HepG2 (cell line): ENCODE measurements around the gene DCDC2. TPM values are rescaled to one million over a fixed set of nuclear protein-coding genes. Genes with fewer than 3 reads are reported as not detected.

Experiments used
- ATAC-seq: fragments of 200-7000 bp; cut with Tn5 transposase; 3 replicates; pipeline ENCODE4 v1.9.1; 2020; ENCODE audit warnings: mild to moderate bottlenecking, moderate library complexity
- BruUV-seq: library from RNA; stranded (reverse); fragments of 400-500 nt; replicated peaks from 2 replicates; lab custom pipeline; 2021; lab: Mats Ljungman, UMichigan
- CTCF ChIA-PET: fragments of 300-600 bp; formaldehyde crosslinking; extraction: SDS; loops from one replicate; lab custom pipeline; 2021; ENCODE audit warnings: low total read pairs, inconsistent platforms, low intra/inter-chr PET ratio; lab: Yijun Ruan, JAX
- POLR2A ChIA-PET: fragments of 350-600 bp; sonication (Branson Sonifier 250); formaldehyde crosslinking; loops from one replicate; lab custom pipeline; 2020; ENCODE audit warnings: antibody characterized with exemption, inconsistent platforms; lab: Yijun Ruan, JAX
- DNase-seq: peaks from one replicate; pipeline ENCODE4 v3.0.0-alpha.2; 2015; ENCODE audit warnings: low spot score
- FAIRE-seq: peaks from 3 replicates; lab custom pipeline; 2011; peaks lifted over from hg19 to GRCh38; lab: Jason Lieb, UNC
- H2AFZ ChIP-seq: one replicate; pipeline ENCODE4 v1.6.1; 2011; ENCODE audit warnings: low read length, inconsistent platforms
- H3K27ac ChIP-seq: fragments of 300-600 bp; 3 replicates; pipeline ENCODE4 v1.8.0; 2011; ENCODE audit warnings: mixed run types, mild to moderate bottlenecking, mixed read lengths, low read length, inconsistent platforms; ENCODE audit not compliant: insufficient read depth; ENCODE audit errors: extremely low read length
- H3K27me3 ChIP-seq, 2 experiments: fragments of 200-600 bp in 1 of 2; 2 replicates in 1 of 2; 3 replicates in 1 of 2; pipeline versions ENCODE4 v1.6.0 to v1.8.0; 2011; ENCODE audit warnings: low read length in 2 of 2, mild to moderate bottlenecking in 2 of 2, moderate library complexity in 2 of 2, inconsistent platforms in 1 of 2; ENCODE audit not compliant: insufficient read depth in 2 of 2, control insufficient read depth in 1 of 2
- H3K36me3 ChIP-seq, 2 experiments: fragments of 200-600 bp in 1 of 2; replicated peaks in 1 of 2; 2 replicates in 1 of 2; 3 replicates in 1 of 2; pipeline versions ENCODE4 v1.5.1 to v1.8.0; 2011; ENCODE audit warnings: low read length in 2 of 2, inconsistent platforms in 1 of 2; ENCODE audit not compliant: insufficient read depth in 2 of 2, control insufficient read depth in 1 of 2
- H3K4me1 ChIP-seq: 2 replicates; pipeline ENCODE4 v1.5.1; 2012; ENCODE audit warnings: low read length, inconsistent platforms; ENCODE audit not compliant: insufficient read depth
- H3K4me2 ChIP-seq: 2 replicates; pipeline ENCODE4 v1.6.0; 2011; ENCODE audit warnings: low read depth, low read length, inconsistent platforms
- H3K4me3 ChIP-seq, 3 experiments: fragments of 200-600 bp in 1 of 3; sonication (generic), shearing (Covaris generic) in 1 of 3; replicated peaks in 1 of 3; 2 replicates each; pipeline ENCODE4 v1.5.1; 2011 to 2016; ENCODE audit warnings: low read length in 3 of 3, inconsistent platforms in 2 of 3, low read depth in 2 of 3, mild to moderate bottlenecking in 2 of 3, control low read depth in 1 of 3, mixed read lengths in 1 of 3; ENCODE audit not compliant: insufficient read depth in 1 of 3
- H3K79me2 ChIP-seq: one replicate; pipeline ENCODE4 v1.6.1; 2011; ENCODE audit warnings: low read length, inconsistent platforms; ENCODE audit not compliant: insufficient read depth
- H3K9ac ChIP-seq: 2 replicates; pipeline ENCODE4 v1.6.0; 2011; ENCODE audit warnings: mild to moderate bottlenecking, low read depth, low read length, inconsistent platforms; ENCODE audit not compliant: insufficient read depth
- H3K9me3 ChIP-seq: 2 replicates; pipeline ENCODE4 v1.5.1; 2012; ENCODE audit warnings: mild to moderate bottlenecking, low read length
- H4K20me1 ChIP-seq: 2 replicates; pipeline ENCODE4 v1.6.0; 2011; ENCODE audit warnings: inconsistent platforms, mild to moderate bottlenecking, low read length, moderate library complexity; ENCODE audit not compliant: insufficient read depth
- GPBP1L1 ChIP-seq: sonication (generic); formaldehyde crosslinking; IDR thresholded peaks from 2 replicates; pipeline ENCODE4 v1.5.0; 2020; ENCODE audit warnings: mild to moderate bottlenecking, missing genetic modification reagents
- HOXA9 ChIP-seq: sonication (generic); formaldehyde crosslinking; IDR thresholded peaks from 2 replicates; pipeline ENCODE4 v1.8.1; 2022; ENCODE audit warnings: missing genetic modification reagents, mild to moderate bottlenecking, moderate library complexity, borderline replicate concordance
- NFIB ChIP-seq: sonication (generic); formaldehyde crosslinking; IDR thresholded peaks from 2 replicates; pipeline ENCODE4 v1.9.0; 2021; ENCODE audit warnings: missing genetic modification reagents, mild to moderate bottlenecking, borderline replicate concordance
- PTBP1 ChIP-seq: fragments of 200-400 bp; formaldehyde crosslinking; IDR thresholded peaks from 2 replicates; pipeline ENCODE4 v1.6.1; 2018; ENCODE audit warnings: low read length, low read depth; ENCODE audit not compliant: poor library complexity, severe bottlenecking
- SRSF4 ChIP-seq: fragments of 200-400 bp; formaldehyde crosslinking; IDR thresholded peaks from one replicate; pipeline ENCODE4 v1.6.1; 2018; ENCODE audit warnings: mild to moderate bottlenecking, low read depth, low read length, moderate library complexity; ENCODE audit not compliant: poor library complexity, severe bottlenecking
- STAG1 ChIP-seq: sonication (generic); formaldehyde crosslinking; IDR thresholded peaks from 2 replicates; pipeline ENCODE4 v1.4.0; 2020; ENCODE audit warnings: missing genetic modification reagents
- TAF15 ChIP-seq: fragments of 200-400 bp; formaldehyde crosslinking; IDR thresholded peaks from one replicate; pipeline ENCODE4 v1.6.1; 2018; ENCODE audit warnings: mild to moderate bottlenecking, low read depth, low read length; ENCODE audit not compliant: poor library complexity, severe bottlenecking
- ZFP36 ChIP-seq: fragments of 150-350 bp; IDR thresholded peaks from 2 replicates; pipeline ENCODE4 v1.6.1; 2018; ENCODE audit warnings: borderline replicate concordance, low read length, low read depth; ENCODE audit not compliant: partially characterized antibody
- ZFP62 ChIP-seq: sonication (generic); formaldehyde crosslinking; IDR thresholded peaks from 2 replicates; pipeline ENCODE4 v1.4.0; 2020; ENCODE audit warnings: missing genetic modification reagents
- ZNF512 ChIP-seq: sonication (generic); formaldehyde crosslinking; IDR thresholded peaks from 2 replicates; pipeline ENCODE4 v1.4.0; 2020; ENCODE audit warnings: mild to moderate bottlenecking, missing genetic modification reagents
- ZNF772 ChIP-seq: sonication (generic); formaldehyde crosslinking; IDR thresholded peaks from 2 replicates; pipeline ENCODE4 v1.5.0; 2020; ENCODE audit warnings: mild to moderate bottlenecking, missing genetic modification reagents
- WGBS: methylation state at CpG from one replicate; pipeline ENCODE4 v1.1.6; 2017; ENCODE audit warnings: low lambda C conversion rate; 5-methylcytosine and 5-hydroxymethylcytosine counted together
- in situ Hi-C: cut with HindIII; loops from 2 replicates; pipeline ENCODE4 v1.10.0; 2017; ENCODE audit warnings: low pct_unique_long_range_greater_than_20kb; ENCODE audit not compliant: extremely low pct_ligation_motif_present
- intact Hi-C: fragments of 100-400 bp; cut with micrococcal nuclease; formaldehyde crosslinking; loops from one replicate; pipeline ENCODE4 v1.10.0; 2022; ENCODE audit not compliant: unreplicated experiment
- polyA plus RNA-seq, 8 experiments: library from polyadenylated mRNA; depleted of rRNA in 3 of 8; stranded (reverse) in 7 of 8; unstranded in 1 of 8; fragments of >200 nt; fragmentation: Illumina TruSeq in 4 of 8; extraction: Trizol in 4 of 8; gene quantifications; 2 replicates each; pipeline versions ENCODE4 v1.2.1 to v1.2.3, GENCODE V29; 2011 to 2016; ENCODE audit warnings: low read depth in 4 of 8, missing spikeins in 1 of 8, mixed read lengths in 1 of 8; ENCODE audit not compliant: insufficient read depth in 1 of 8
- total RNA-seq, 5 experiments: library from RNA; depleted of rRNA; stranded (reverse); fragments of >200 nt; fragmentation: Illumina TruSeq; extraction: Trizol; gene quantifications; 2 replicates each; pipeline ENCODE4 v1.2.3, GENCODE V29; 2016; ENCODE audit warnings: low read depth in 1 of 5

DCDC2 gene
- total and polyA plus RNA-seq, 2 of the 13 experiments (the other 11 are each of a cell fraction or from before 2014, with no cell fraction given): 9.0 to 36.2 TPM

GRCh38 chr6:24296944-24297343, 60.9 kb downstream of the DCDC2 start:
- CTCF ChIA-PET: no interaction called here
- H3K27me3 ChIP-seq: no peaks in the 10 kb centered on the region
- no peak for TF ChIP-seq NFIB
- no peak for TF ChIP-seq ZNF772 (CRISPR knock-in tag)
- no peak for TF ChIP-seq STAG1 (CRISPR knock-in tag)
- TF ChIP-seq TAF15: no peak
- no peak for TF ChIP-seq HOXA9 (CRISPR knock-in tag)
- TF ChIP-seq ZFP36: no peak
- TF ChIP-seq PTBP1: no peak
- TF ChIP-seq ZNF512 (CRISPR knock-in tag): no peak
- TF ChIP-seq ZFP62: no peak
- no peak for TF ChIP-seq SRSF4
- TF ChIP-seq GPBP1L1 (CRISPR knock-in tag): no peak
- H2AFZ ChIP-seq: no peak overlapping the region
- H3K9me3 ChIP-seq: no peaks in the 10 kb centered on the region
- BruUV-seq: no TSS peak
- no peaks in the 10 kb centered on the region for H3K4me1 ChIP-seq
- no peak overlapping the region for H3K4me2 ChIP-seq
- no peak overlapping the region for H3K27ac ChIP-seq
- no peaks in the 10 kb centered on the region for H4K20me1 ChIP-seq
- POLR2A ChIA-PET: no interaction called here
- ATAC-seq (no peak), FAIRE-seq (no peak), DNase-seq (no peak)
- whole genome bisulfite sequencing: 98% methylated on average over 1 of the region's 1 CpG
- H3K9ac ChIP-seq: no peak overlapping the region
- intact Hi-C loops: no loop called here
- H3K79me2 ChIP-seq: peaks cover 21% of the 10 kb centered on the region
- in situ Hi-C loops: no loop called here
- peaks cover 12 to 32% of the 10 kb centered on the region in 2 experiments for H3K36me3 ChIP-seq
- H3K4me3 ChIP-seq: no peak overlapping the region
